Nephron progenitor cell (in vitro differentiated cells): ENCODE results near the gene ATP2A1.

Experiments used
- DNase-seq: peaks from one replicate; pipeline ENCODE4 v3.0.0; 2021
- H3K27ac Mint-ChIP-seq: 2 replicates; pipeline ENCODE4 v1.8.0; 2021; ENCODE audit warnings: mild to moderate bottlenecking, moderate library complexity, mixed read lengths
- H3K27me3 Mint-ChIP-seq: 2 replicates; pipeline ENCODE4 v1.8.0; 2021; ENCODE audit warnings: mild to moderate bottlenecking, low read depth, mixed read lengths; ENCODE audit not compliant: poor library complexity
- H3K36me3 Mint-ChIP-seq: 2 replicates; pipeline ENCODE4 v1.8.0; 2021; ENCODE audit warnings: low read depth, mixed read lengths
- H3K4me1 Mint-ChIP-seq: 2 replicates; pipeline ENCODE4 v1.8.0; 2021; ENCODE audit warnings: mixed read lengths
- H3K4me3 Mint-ChIP-seq: 2 replicates; pipeline ENCODE4 v1.8.0; 2021; ENCODE audit warnings: mild to moderate bottlenecking, moderate library complexity, mixed read lengths
- H3K9me3 Mint-ChIP-seq: 2 replicates; pipeline ENCODE4 v1.8.0; 2021; ENCODE audit warnings: mild to moderate bottlenecking, moderate library complexity, mixed read lengths
- TF ChIP-seq, protein P1 (sequence below): fragments of 200-600 bp; sonication (generic); IDR thresholded peaks from 2 replicates; pipeline ENCODE4 v1.5.0; 2021; ENCODE audit warnings: antibody characterized with exemption

The ATP2A1 gene

DNA sequence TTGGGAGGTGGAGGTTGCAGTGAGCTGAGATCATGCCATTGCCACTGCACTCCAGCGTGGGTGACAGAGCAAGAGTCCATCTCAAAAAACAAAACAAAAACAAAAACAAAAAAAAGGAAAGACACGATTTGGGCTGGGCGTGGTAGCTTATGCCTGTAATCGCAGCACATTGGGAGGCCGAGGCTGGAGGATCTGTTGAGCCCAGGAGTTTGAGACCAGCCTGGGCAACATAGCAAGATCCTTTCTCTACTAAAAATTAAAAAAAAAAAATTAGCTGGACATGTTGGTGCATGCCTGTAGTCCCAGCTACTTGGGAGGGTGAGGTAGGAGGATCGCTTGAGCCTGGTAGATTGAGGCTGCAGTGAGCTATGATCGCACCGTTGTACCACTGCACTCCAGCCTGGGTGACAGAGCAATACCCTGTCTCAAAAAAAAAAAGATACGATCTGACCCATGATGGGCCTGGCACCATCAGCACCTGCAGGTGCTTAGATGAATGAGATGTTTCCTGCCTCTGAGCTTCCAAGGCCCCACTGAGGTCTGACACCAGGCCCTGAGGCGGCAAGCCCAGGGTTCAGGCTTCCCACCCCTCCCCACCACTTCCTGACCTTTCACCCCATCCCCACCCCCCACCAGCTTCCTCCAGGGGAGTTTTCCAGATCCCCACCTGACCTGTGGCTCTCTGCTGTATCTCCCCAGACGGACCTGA lies 21.7 kb downstream of the ATP2A1 start:
- Mint-ChIP-seq H3K27me3 (peaks cover 3% of the 10 kb centered on the region), H3K4me1 (peaks cover 11% of the 10 kb centered on the region), H3K27ac (no peak overlapping the region), H3K4me3 (no peak overlapping the region), H3K36me3 (peaks cover 5% of the 10 kb centered on the region), H3K9me3 (no peaks in the 10 kb centered on the region)
- no peak for DNase-seq
- TF ChIP-seq, protein P1, sequence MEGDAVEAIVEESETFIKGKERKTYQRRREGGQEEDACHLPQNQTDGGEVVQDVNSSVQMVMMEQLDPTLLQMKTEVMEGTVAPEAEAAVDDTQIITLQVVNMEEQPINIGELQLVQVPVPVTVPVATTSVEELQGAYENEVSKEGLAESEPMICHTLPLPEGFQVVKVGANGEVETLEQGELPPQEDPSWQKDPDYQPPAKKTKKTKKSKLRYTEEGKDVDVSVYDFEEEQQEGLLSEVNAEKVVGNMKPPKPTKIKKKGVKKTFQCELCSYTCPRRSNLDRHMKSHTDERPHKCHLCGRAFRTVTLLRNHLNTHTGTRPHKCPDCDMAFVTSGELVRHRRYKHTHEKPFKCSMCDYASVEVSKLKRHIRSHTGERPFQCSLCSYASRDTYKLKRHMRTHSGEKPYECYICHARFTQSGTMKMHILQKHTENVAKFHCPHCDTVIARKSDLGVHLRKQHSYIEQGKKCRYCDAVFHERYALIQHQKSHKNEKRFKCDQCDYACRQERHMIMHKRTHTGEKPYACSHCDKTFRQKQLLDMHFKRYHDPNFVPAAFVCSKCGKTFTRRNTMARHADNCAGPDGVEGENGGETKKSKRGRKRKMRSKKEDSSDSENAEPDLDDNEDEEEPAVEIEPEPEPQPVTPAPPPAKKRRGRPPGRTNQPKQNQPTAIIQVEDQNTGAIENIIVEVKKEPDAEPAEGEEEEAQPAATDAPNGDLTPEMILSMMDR = no peak

DNA sequence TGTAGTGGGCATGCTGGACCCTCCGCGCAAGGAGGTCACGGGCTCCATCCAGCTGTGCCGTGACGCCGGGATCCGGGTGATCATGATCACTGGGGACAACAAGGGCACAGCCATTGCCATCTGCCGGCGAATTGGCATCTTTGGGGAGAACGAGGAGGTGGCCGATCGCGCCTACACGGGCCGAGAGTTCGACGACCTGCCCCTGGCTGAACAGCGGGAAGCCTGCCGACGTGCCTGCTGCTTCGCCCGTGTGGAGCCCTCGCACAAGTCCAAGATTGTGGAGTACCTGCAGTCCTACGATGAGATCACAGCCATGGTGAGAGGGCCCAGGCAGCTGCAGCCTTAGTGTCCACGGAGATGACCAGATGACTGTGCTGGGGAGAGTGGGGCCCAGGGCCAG lies 22.3 kb downstream of the ATP2A1 start:
- Mint-ChIP-seq H3K9me3 (no peaks in the 10 kb centered on the region), H3K27me3 (peaks cover 3% of the 10 kb centered on the region), H3K36me3 (peaks cover 5% of the 10 kb centered on the region), H3K27ac (peak overlapping the region; percentile 59), H3K4me3 (no peak overlapping the region), H3K4me1 (peaks cover 11% of the 10 kb centered on the region)
- DNase-seq = no peak
- TF ChIP-seq, protein P1 = no peak

DNA sequence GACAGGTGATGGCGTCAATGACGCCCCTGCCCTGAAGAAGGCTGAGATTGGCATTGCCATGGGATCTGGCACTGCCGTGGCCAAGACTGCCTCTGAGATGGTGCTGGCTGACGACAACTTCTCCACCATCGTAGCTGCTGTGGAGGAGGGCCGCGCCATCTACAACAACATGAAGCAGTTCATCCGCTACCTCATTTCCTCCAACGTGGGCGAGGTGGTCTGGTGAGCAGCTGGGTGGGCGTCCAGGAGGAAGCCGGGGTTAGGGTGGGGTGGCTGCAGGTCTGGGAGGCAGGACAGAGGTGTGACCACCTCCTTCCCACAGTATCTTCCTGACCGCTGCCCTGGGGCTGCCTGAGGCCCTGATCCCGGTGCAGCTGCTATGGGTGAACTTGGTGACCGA lies 23.6 kb downstream of the ATP2A1 start:
- peaks cover 3% of the 10 kb centered on the region for H3K27me3 Mint-ChIP-seq
- DNase-seq = no peak
- H3K27ac Mint-ChIP-seq = no peak overlapping the region
- peaks cover 11% of the 10 kb centered on the region for H3K4me1 Mint-ChIP-seq
- no peaks in the 10 kb centered on the region for H3K9me3 Mint-ChIP-seq
- peaks cover 5% of the 10 kb centered on the region for H3K36me3 Mint-ChIP-seq
- no peak overlapping the region for H3K4me3 Mint-ChIP-seq
- TF ChIP-seq, protein P1 = no peak

DNA sequence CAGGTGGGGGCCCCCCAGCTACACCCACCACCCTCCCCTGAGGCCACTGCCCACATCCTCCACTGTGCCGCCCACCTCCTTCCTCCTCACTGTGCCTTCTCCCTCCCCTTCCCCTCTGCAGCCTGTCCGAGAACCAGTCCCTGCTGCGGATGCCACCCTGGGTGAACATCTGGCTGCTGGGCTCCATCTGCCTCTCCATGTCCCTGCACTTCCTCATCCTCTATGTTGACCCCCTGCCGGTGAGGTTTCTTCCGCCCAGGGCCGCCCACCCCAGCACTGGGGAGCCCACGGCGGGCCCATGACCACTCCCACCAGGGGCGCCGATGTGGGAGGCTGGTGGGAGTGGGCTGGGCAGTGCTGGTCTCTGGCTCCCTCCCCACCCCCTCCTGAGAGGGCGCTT lies 24.6 kb downstream of the ATP2A1 start:
- no peaks in the 10 kb centered on the region for H3K9me3 Mint-ChIP-seq
- peaks cover 3% of the 10 kb centered on the region for H3K36me3 Mint-ChIP-seq
- H3K27me3 Mint-ChIP-seq = peaks cover 3% of the 10 kb centered on the region
- TF ChIP-seq, protein P1 = no peak
- no peak for DNase-seq
- no peak overlapping the region for H3K4me3 Mint-ChIP-seq
- H3K4me1 Mint-ChIP-seq = peaks cover 11% of the 10 kb centered on the region
- no peak overlapping the region for H3K27ac Mint-ChIP-seq

DNA sequence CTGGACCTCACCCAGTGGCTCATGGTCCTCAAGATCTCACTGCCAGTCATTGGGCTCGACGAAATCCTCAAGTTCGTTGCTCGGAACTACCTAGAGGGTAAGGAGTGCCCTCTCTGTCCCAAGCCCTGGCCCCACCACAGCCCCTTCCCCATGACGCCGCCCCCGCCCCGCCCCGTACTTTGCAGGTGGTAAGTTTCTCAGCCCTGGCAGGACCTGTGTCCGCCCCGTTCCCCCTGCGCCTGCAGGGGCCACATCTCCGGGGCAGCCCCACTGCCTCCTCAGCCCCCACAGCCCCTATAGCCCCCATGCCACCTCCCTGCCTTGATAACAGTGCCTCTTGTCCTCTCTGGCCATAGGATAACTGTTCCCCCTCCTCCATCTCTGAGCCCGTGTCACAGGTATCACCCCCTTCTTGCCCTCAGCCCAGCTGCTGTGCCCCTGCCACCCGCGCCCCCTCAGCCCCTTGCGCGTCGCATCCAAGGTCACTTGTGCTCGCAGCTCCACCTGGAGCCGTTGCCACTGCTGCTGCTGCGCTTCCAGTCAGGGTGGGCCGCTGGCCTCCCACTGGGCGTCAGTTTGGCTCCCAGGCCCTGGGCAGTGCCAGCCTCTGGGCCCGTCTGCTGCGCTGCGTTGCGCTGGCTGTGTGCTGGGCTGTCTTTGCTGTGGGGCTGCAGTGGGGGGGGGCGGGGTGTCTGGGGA lies 25.2 kb downstream of the ATP2A1 start:
- H3K4me3 Mint-ChIP-seq = no peak overlapping the region
- DNase-seq = no peak
- H3K36me3 Mint-ChIP-seq = no peaks in the 10 kb centered on the region

More for the DNA sequence above, 25.2 kb downstream of the ATP2A1 start:
- H3K9me3 Mint-ChIP-seq = no peaks in the 10 kb centered on the region
- peaks cover 3% of the 10 kb centered on the region for H3K27me3 Mint-ChIP-seq
- TF ChIP-seq, protein P1 = no peak
- H3K27ac Mint-ChIP-seq = no peak overlapping the region
- peaks cover 11% of the 10 kb centered on the region for H3K4me1 Mint-ChIP-seq
